HG02885 (cell line): ENCODE results near the gene TMEM11.

ENCODE experiments used
- ATAC-seq: cut with Tn5 transposase; IDR thresholded peaks from one replicate; pipeline ENCODE4 v1.9.1; 2021; ENCODE audit warnings: mild to moderate bottlenecking; ENCODE audit not compliant: unreplicated experiment, poor library complexity

The TMEM11 gene

DNA sequence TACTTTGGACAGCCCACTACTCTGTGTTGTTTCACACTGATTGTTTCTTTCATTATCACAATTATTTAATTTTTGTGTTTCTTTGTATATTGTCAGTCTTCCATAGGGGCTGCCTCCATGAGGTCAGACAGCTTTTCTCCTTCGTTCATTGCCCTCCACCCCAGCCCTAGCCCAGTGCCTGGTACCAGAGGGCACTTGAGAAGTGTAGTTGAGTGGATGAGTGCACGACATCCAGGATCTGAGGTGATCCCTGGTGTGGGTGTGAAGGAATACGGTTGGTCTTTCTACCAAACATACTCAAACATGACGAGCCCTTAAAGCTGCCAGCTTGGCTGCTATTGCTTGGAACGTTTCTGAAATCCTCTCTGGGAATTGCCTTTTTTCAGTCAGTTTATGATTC is 49.3 kb downstream of the TMEM11 start:
- ATAC-seq, result no peak

DNA sequence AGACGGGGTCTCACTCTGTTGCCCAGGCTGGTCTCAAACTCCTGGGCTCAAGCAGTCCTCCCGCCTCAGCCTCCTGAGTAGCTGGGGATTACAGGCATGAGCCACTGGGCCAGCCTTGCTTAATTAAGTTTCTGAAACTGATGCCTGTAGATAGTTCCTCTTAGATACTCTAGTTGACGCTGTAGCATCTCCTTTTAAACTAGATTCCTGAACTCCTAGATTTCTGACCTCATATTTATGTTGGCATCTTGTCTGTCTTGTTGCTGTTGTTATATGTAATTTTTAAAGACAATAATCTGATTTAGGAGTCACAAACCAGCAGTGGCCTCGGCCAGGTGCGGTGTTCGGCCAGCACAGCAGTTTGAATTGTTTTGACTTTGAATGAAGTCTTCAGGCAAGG is 49.7 kb downstream of the TMEM11 start:
- ATAC-seq, result no peak

DNA sequence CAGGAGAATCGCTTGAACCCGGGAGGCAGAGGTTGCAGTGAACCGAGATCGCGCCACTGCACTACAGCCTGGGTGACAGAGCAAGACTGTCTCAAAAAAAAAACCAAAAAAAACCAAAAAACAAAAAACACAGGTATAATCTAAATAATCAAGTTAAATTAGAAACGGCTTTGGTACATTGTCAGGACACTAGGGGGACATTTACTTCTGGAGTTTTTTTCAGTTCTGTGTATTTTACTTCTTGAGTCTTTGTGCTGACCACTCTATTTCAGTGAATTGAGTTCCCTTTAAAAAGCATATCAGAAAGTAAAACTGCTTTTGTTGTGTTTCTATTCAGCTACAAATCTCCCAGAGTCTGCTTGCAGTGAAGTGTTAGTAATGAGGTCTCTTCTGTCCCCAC is 50.9 kb downstream of the TMEM11 start:
- ATAC-seq, result no peak

DNA sequence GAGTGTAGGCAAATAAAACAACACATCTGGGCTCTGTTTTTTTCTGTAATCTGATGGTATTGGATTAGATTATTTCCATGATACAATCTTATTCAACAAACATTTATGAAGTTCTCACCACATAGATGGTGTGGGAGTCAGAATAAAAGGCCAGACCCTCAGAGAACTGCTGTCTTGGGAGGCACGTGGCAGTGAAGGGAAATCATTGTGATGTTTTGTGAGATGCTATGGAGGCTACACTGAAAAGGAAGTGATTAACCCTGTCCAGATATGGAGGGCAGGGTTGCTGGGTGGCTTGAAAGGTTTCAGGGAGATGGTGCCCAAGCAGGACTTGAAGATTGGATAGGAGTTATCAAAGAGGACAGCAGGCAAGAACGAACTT is 51.6 kb downstream of the TMEM11 start:
- ATAC-seq, result no peak

DNA sequence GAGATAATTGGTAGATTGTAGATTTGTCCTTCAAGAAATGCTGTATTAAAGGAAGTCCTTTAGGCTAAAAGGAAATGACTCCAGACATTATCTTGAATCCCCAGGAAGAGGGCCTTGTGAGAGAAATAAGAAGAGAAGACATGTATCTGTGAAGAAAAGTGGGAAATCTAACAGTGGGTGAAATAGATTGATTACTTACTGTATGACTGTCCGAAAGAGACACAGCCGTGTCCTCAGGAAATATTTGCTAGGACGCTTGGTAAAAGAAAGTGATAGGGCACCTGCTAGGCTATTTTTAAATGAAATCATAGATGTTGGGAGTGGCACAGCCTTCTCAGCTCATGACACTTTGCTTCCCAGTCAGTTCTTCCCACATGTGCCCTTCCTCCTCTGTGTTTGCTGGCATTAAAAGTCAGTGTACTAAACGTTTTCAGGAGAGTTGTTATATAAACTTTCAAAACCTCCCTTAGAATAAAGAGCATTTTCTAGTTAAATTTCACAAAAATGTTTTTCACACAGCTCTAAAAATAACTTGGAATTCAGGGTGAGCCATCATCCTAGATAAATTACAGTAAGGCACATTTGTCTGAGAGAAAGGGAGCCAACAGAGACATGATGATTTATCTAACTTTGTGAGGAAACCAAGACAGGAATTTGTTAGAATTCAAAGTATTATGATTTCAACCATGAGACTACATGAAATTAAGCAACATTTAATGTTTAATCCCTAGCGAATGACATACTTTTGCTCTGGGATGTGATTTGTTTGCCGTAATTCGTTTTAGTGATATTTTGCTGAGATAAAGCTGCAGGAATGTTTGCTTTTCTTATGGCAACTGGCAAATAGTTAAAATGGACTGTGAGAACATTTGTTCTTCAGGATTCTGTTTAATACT is 52.2 kb downstream of the TMEM11 start:
- no peak for ATAC-seq

DNA sequence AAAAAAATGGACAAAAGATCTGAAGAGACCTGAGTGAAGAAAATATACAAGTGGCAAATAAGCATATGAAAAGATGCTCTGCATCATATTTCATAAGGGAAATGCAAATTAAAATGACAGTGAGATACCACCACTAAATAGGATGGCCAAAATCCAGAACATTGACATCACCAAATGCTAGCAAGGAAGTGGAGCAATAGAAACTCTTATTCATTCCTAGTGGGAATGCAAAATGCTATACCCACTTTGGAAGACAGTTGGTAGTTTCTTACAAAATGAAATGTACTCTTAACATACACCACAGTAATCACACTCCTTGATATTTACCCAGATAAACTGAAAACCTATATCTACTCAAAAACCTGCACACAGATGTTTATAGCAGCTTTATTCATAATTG is 53.6 kb downstream of the TMEM11 start:
- no peak for ATAC-seq

DNA sequence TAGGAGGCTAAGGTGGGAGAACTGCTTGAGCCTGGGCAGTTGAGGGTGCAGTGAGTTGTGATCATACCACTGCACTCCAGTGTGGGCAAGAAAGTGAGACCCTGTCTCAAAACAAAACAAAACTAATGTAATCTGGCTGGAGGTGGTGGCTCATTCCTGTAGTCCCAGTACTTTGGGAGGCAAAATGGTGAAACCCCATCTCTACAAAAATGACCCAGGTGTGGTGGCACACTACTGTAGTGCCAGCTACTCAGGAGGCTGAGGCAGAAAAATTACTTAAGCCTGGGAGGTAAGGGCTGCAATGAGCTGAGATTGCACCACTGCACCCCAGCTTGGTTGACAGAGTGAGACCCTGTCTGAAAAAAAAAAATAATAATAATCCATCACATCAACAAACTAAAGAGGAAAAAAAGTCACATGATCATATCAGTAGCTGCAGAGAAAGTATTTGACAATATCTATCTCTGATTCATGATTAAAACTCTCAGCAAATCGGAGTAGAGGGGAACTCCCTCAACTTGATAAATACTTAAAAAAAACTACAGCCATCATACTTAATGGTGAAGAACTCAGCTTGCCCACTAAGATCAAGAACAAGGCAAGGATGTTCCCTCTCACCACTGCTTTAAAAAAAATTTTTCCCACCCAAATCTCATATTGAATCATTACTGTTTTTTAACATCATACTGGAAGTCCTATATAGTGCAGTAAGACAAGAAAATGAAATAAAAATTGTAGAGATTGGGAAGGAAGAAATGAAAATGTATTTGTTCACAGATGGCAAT is 56.2 kb downstream of the TMEM11 start:
- ATAC-seq, result no peak

DNA sequence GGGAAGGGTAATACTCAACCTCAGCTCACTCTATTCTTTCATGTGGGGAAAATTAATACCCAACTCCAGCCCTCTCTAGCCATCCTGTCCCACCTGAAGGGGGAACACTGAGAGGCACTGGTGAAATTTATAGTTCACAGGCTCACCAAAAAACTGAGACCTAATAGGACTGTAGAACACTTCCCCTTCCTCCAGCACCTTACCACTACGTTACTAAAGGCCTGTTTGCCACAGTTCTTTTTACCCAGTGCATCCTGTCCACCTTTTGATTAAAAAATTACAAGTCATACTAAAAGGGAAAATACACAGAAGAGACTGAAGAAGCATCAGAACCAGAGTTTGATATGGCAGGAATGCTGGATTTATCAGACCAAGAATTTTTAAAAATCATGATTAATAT is 61.2 kb downstream of the TMEM11 start:
- ATAC-seq, result no peak

DNA sequence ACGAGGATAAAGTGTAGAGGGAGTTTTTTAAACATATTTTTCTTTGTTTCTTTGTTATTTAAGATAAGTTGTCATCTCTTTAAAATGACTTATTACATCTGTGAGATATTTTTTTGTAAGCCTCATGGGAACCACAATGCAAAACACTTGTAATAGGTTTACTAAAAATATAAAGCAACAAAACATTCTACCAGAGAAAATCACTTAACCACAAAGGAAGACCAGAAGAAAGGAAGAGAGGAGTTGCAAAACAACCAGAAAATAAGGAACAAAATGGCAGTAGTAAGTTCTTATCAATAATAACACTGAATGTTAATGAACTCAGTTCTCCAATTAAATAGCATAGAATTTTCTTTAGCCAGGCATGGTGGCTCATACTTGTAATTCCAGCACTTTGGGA is 64.3 kb downstream of the TMEM11 start:
- ATAC-seq, result no peak
